HL-60 (cell line): ENCODE measurements around the gene PRDM16.

Experiments
- DNase-seq, 2 experiments: peaks; one replicate each; pipeline ENCODE4 v3.0.0-alpha.2; 2010 to 2020; ENCODE audit warnings: low read depth in 1 of 2, low spot score in 1 of 2
- H3K27ac ChIP-seq: fragments of 250-450 bp; sonication (Bioruptor Pico); replicated peaks from 2 replicates; pipeline ENCODE4 v1.5.1; 2020; ENCODE audit warnings: mild to moderate bottlenecking, moderate library complexity
- H3K27me3 ChIP-seq: fragments of 250-450 bp; sonication (Bioruptor Pico); 2 replicates; pipeline ENCODE4 v1.5.1; 2021; ENCODE audit warnings: mild to moderate bottlenecking, moderate library complexity; ENCODE audit not compliant: insufficient read depth, poor library complexity, severe bottlenecking
- H3K4me3 ChIP-seq: replicated peaks from 2 replicates; pipeline ENCODE4 v1.5.1; 2011; ENCODE audit warnings: mild to moderate bottlenecking, control low read depth, low read length; ENCODE audit not compliant: insufficient read depth
- CTCF ChIP-seq: IDR thresholded peaks from one replicate; pipeline ENCODE4 v1.5.1; 2011; ENCODE audit warnings: low read length, control low read depth, inconsistent platforms; ENCODE audit not compliant: insufficient read depth
- GABPA ChIP-seq: IDR thresholded peaks from 2 replicates; pipeline ENCODE4 v1.6.1; 2012; ENCODE audit warnings: low read depth
- POLR2AphosphoS5 ChIP-seq: IDR thresholded peaks from 2 replicates; pipeline ENCODE4 v1.6.1; 2012; ENCODE audit warnings: low read depth
- SPI1 ChIP-seq: IDR thresholded peaks from 2 replicates; pipeline ENCODE4 v1.6.1; 2012; ENCODE audit warnings: low read depth, mild to moderate bottlenecking, borderline replicate concordance
- TF ChIP-seq, protein P1 (sequence below): IDR thresholded peaks from 2 replicates; pipeline ENCODE4 v1.6.1; 2012; ENCODE audit warnings: low read depth; ENCODE audit not compliant: insufficient replicate concordance

The PRDM16 gene

DNA sequence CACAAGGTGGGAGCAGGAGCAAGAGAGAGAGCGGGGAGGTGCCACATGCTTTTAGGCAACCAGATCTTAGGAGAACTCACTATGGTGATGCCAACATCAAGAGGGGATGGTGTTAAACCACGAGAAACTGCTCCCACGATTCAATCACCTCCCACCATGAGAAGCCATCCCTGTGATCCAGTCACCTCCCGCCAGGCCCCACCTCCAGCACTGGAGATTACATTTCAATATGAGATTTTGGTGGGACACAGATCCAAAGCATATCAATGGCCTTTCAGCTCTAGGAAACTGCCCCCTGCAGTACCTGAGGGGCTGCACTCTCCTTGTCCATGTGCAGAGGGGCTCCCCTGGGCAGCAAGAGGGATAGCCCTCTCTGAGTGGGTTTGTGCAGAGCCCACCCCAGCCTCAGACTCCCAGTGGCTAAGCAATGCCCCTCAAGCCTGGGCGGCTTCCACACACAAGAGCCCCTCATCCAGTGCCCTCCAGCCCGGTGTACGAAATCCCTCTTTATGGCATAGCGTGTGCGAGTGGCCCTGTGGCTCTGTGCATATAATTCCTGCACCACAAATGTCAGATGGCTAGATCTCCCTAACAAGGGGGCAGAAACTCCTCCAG lies 15.5 kb upstream of the PRDM16 start:
- Histone ChIP-seq H3K27me3 (no peaks in the 10 kb centered on the region), H3K27ac (no peak overlapping the region), H3K4me3 (no peak overlapping the region)
- DNase-seq, result no peak
- TF ChIP-seq SPI1 (no peak), GABPA (no peak), POLR2AphosphoS5 (no peak), CTCF (no peak)
- TF ChIP-seq, protein P1, sequence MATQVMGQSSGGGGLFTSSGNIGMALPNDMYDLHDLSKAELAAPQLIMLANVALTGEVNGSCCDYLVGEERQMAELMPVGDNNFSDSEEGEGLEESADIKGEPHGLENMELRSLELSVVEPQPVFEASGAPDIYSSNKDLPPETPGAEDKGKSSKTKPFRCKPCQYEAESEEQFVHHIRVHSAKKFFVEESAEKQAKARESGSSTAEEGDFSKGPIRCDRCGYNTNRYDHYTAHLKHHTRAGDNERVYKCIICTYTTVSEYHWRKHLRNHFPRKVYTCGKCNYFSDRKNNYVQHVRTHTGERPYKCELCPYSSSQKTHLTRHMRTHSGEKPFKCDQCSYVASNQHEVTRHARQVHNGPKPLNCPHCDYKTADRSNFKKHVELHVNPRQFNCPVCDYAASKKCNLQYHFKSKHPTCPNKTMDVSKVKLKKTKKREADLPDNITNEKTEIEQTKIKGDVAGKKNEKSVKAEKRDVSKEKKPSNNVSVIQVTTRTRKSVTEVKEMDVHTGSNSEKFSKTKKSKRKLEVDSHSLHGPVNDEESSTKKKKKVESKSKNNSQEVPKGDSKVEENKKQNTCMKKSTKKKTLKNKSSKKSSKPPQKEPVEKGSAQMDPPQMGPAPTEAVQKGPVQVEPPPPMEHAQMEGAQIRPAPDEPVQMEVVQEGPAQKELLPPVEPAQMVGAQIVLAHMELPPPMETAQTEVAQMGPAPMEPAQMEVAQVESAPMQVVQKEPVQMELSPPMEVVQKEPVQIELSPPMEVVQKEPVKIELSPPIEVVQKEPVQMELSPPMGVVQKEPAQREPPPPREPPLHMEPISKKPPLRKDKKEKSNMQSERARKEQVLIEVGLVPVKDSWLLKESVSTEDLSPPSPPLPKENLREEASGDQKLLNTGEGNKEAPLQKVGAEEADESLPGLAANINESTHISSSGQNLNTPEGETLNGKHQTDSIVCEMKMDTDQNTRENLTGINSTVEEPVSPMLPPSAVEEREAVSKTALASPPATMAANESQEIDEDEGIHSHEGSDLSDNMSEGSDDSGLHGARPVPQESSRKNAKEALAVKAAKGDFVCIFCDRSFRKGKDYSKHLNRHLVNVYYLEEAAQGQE, result no peak

- no peak overlapping the region for H3K4me3 ChIP-seq
- no peak overlapping the region for H3K27ac ChIP-seq
- TF ChIP-seq SPI1 (no peak), CTCF (no peak), POLR2AphosphoS5 (no peak), GABPA (no peak)
- TF ChIP-seq, protein P1, result no peak
- DNase-seq, result no peak
- no peaks in the 10 kb centered on the region for H3K27me3 ChIP-seq
These were observed 15.0 kb upstream of the PRDM16 start for GRCh38 chr1:3053986-3054385.

- no peak overlapping the region for H3K4me3 ChIP-seq
- DNase-seq, result no peak
- H3K27me3 ChIP-seq, result no peaks in the 10 kb centered on the region
- TF ChIP-seq, protein P1, result no peak
- no peak for TF ChIP-seq CTCF
- no peak for TF ChIP-seq SPI1
- TF ChIP-seq GABPA, result no peak
- TF ChIP-seq POLR2AphosphoS5, result no peak
- no peak overlapping the region for H3K27ac ChIP-seq
These were observed 14.5 kb upstream of the PRDM16 start for GRCh38 chr1:3054474-3054873.
